DOHH2 (cell line): ENCODE measurements around the gene B4GALNT4.

Experiments used
- H3F3A ChIP-seq: fragments of 200-600 bp; sonication (generic), shearing (Covaris generic); 2 replicates; pipeline ENCODE4 v1.6.0; 2016; ENCODE audit warnings: antibody characterized with exemption, mild to moderate bottlenecking; ENCODE audit not compliant: control insufficient read depth, insufficient read depth
- H3K27ac ChIP-seq: fragments of 200-600 bp; sonication (generic); 2 replicates; pipeline ENCODE4 v1.5.1; 2014; ENCODE audit warnings: low read depth, mild to moderate bottlenecking, low read length, moderate library complexity
- H3K27me3 ChIP-seq: fragments of 200-600 bp; sonication (generic); 2 replicates; pipeline ENCODE4 v1.6.1; 2014; ENCODE audit warnings: mild to moderate bottlenecking, low read length, mixed read lengths; ENCODE audit not compliant: control insufficient read depth
- H3K36me3 ChIP-seq: fragments of 200-600 bp; sonication (generic); 2 replicates; pipeline ENCODE4 v1.6.1; 2014; ENCODE audit warnings: mild to moderate bottlenecking, low read length, moderate library complexity, mixed read lengths; ENCODE audit not compliant: control insufficient read depth
- H3K4me1 ChIP-seq: fragments of 200-600 bp; sonication (generic); 2 replicates; pipeline ENCODE4 v1.6.1; 2014; ENCODE audit warnings: mild to moderate bottlenecking, low read length, mixed read lengths; ENCODE audit not compliant: control insufficient read depth
- H3K4me2 ChIP-seq: fragments of 200-600 bp; sonication (generic); 2 replicates; pipeline ENCODE4 v1.6.0; 2014; ENCODE audit warnings: mild to moderate bottlenecking, low read length, moderate library complexity
- H3K4me3 ChIP-seq: fragments of 200-600 bp; sonication (generic); 2 replicates; pipeline ENCODE4 v1.5.1; 2014; ENCODE audit warnings: mild to moderate bottlenecking, low read length, mixed read lengths
- H3K79me2 ChIP-seq: fragments of 200-600 bp; sonication (generic); 2 replicates; pipeline ENCODE4 v1.6.1; 2014; ENCODE audit warnings: mild to moderate bottlenecking, low read length, mixed read lengths; ENCODE audit not compliant: control insufficient read depth
- H3K9me2 ChIP-seq: fragments of 200-600 bp; sonication (generic); replicated peaks from 2 replicates; pipeline ENCODE4 v1.6.1; 2014; ENCODE audit warnings: mild to moderate bottlenecking, low read length, mixed read lengths; ENCODE audit not compliant: control insufficient read depth
- H3K9me3 ChIP-seq: fragments of 200-600 bp; sonication (generic); 2 replicates; pipeline ENCODE4 v1.6.1; 2014; ENCODE audit warnings: antibody characterized with exemption, low read length, mixed read lengths; ENCODE audit not compliant: control insufficient read depth, insufficient read depth
- H4K20me1 ChIP-seq: fragments of 200-600 bp; sonication (generic); 2 replicates; pipeline ENCODE4 v1.6.0; 2014; ENCODE audit warnings: low read depth, mild to moderate bottlenecking, antibody characterized with exemption, low read length, moderate library complexity; ENCODE audit not compliant: control insufficient read depth, insufficient read depth
- EZH2phosphoT487 ChIP-seq: fragments of 200-600 bp; sonication (generic); IDR thresholded peaks from 2 replicates; pipeline ENCODE4 v1.6.1; 2017; ENCODE audit warnings: borderline replicate concordance, mild to moderate bottlenecking, antibody characterized with exemption, low read length, moderate library complexity, mixed read lengths
- TF ChIP-seq, protein P1 (sequence below): fragments of 200-600 bp; sonication (generic); IDR thresholded peaks from one replicate; pipeline ENCODE4 v1.5.1; 2014; ENCODE audit warnings: antibody characterized with exemption, mild to moderate bottlenecking, low read depth, low read length; ENCODE audit not compliant: poor library complexity, severe bottlenecking

B4GALNT4 gene

DNA sequence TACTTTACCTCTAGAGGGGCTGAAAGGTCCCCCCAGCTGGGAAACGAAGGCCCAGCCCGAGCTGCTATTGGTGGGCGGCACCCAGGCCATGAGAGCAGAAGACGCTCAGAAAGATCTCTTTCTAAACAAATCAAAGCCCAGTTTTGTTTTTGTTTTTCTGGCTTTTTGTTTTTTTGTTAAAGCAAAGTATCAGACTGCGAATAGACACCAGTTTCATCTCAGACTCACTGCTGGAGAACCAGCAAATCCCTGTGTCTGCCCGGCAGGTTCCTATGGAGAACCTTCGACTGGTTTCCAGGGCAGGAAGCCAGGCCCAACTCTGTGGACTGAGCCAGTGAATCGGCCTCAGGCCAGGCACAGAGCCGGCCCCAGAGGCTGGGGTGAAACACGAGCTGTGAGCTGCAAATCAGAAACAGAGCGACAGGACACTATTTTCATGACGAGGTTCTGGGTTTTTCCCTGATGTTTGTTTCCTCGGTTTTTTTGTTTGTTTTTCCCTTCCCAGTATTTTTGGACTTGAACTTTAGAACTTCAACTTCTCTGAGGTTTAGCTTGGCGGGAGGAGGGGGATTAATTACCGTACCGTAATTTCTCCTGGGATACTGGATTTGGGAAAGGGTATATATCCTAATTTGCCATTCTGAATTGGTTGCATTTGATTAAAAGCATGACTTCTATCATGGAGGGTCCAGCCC lies 16.0 kb upstream of the B4GALNT4 start:
- H3K9me2 ChIP-seq = no peaks in the 10 kb centered on the region
- H3K4me2 ChIP-seq = no peak overlapping the region
- H3F3A ChIP-seq = peaks cover 22% of the 10 kb centered on the region
- no peak overlapping the region for H3K27ac ChIP-seq
- H3K4me1 ChIP-seq = peaks cover 26% of the 10 kb centered on the region
- H4K20me1 ChIP-seq = no peaks in the 10 kb centered on the region
- no peak for TF ChIP-seq EZH2phosphoT487
- TF ChIP-seq, protein P1, sequence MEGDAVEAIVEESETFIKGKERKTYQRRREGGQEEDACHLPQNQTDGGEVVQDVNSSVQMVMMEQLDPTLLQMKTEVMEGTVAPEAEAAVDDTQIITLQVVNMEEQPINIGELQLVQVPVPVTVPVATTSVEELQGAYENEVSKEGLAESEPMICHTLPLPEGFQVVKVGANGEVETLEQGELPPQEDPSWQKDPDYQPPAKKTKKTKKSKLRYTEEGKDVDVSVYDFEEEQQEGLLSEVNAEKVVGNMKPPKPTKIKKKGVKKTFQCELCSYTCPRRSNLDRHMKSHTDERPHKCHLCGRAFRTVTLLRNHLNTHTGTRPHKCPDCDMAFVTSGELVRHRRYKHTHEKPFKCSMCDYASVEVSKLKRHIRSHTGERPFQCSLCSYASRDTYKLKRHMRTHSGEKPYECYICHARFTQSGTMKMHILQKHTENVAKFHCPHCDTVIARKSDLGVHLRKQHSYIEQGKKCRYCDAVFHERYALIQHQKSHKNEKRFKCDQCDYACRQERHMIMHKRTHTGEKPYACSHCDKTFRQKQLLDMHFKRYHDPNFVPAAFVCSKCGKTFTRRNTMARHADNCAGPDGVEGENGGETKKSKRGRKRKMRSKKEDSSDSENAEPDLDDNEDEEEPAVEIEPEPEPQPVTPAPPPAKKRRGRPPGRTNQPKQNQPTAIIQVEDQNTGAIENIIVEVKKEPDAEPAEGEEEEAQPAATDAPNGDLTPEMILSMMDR = no peak
- no peak overlapping the region for H3K4me3 ChIP-seq
- H3K36me3 ChIP-seq = no peaks in the 10 kb centered on the region
- peaks cover 6% of the 10 kb centered on the region; the same call in 1 of the 2 replicates for H3K27me3 ChIP-seq
- no peaks in the 10 kb centered on the region for H3K79me2 ChIP-seq
- peaks cover 7% of the 10 kb centered on the region; the same call in 1 of the 2 replicates for H3K9me3 ChIP-seq

DNA sequence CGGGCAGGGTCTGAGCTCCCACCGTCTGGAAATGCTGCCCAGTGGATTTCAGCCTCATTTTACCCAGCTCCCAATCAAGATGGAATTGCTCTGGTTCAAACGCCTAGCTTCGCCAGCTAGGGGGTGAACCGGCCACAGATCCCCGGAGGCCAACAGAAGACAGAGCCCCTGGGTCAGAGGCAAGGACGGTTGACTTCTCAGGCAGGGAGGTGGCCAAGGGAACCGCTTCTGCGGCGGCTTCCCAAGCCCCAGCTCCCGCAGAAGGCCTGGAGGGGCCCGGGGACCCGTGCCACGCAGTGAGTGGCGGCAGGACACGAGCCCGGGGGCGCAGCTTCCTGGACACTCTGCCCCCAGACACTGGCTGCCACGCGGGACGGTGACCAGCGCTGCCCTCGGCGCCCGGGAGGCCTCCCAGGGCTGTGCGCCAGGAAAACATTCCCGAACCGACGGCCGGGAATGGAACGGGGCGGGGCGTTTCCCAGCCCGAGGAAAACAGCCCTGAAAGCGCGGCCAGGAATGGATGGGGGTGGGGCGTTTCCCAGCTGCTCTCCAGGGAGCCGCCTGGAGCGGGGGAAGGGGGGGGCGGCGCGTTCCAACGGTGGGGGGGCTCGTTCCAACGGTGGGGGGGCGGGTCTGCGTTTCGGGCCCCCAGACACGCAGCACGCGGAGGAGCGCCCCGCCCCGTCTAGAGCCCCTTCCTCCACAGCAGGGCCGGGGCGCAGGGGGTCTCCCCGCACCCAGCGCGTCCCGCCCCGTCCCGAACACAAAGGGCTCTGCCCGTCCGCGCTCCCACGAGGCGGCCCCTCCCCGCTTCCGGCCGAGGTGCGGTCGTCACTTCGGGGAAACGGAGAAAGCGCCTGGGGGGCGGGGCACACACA lies 13.5 kb upstream of the B4GALNT4 start:
- Histone ChIP-seq H3F3A (peaks cover 24% of the 10 kb centered on the region), H3K79me2 (no peaks in the 10 kb centered on the region), H3K4me3 (peak overlapping the region; percentile 78), H4K20me1 (no peaks in the 10 kb centered on the region), H3K36me3 (no peaks in the 10 kb centered on the region), H3K27me3 (peaks cover 7% of the 10 kb centered on the region; the same call in 1 of the 2 replicates), H3K4me1 (peaks cover 22% of the 10 kb centered on the region), H3K4me2 (peak overlapping the region; percentile 94), H3K9me3 (peaks cover 7% of the 10 kb centered on the region; the same call in 1 of the 2 replicates), H3K9me2 (no peaks in the 10 kb centered on the region), H3K27ac (peak overlapping the region; percentile 75)
- TF ChIP-seq, protein P1 = no peak
- no peak for TF ChIP-seq EZH2phosphoT487

DNA sequence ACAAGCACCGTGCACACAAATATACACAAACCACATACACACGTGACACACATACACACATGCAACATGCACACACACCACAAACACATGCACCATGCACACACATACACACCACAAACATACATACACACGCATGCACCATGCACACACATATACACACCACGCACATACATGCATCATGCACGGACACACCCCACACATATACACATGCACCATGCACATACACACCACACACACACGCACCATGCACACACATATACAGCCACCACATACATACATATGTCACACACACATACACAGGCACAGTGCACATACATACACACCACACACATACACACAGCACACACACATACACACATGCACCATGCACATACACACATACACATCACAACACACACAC lies 12.7 kb upstream of the B4GALNT4 start:
- no peaks in the 10 kb centered on the region for H3K9me2 ChIP-seq

More for the DNA sequence above, 12.7 kb upstream of the B4GALNT4 start:
- Histone ChIP-seq H4K20me1 (no peaks in the 10 kb centered on the region), H3F3A (peaks cover 24% of the 10 kb centered on the region), H3K27me3 (peaks cover 7% of the 10 kb centered on the region; the same call in 1 of the 2 replicates), H3K27ac (no peak overlapping the region), H3K4me3 (no peak overlapping the region), H3K36me3 (no peaks in the 10 kb centered on the region), H3K79me2 (no peaks in the 10 kb centered on the region), H3K4me2 (no peak overlapping the region), H3K9me3 (peaks cover 7% of the 10 kb centered on the region; the same call in 1 of the 2 replicates), H3K4me1 (peaks cover 19% of the 10 kb centered on the region)
- TF ChIP-seq EZH2phosphoT487 = no peak
- TF ChIP-seq, protein P1 = no peak
